ENCODE data around the gene NAV3. TPM values are rescaled to one million over a fixed set of nuclear protein-coding genes. Genes with fewer than 3 reads are reported as not detected.

The NAV3 gene
- total RNA-seq, 1 donor: 121 TPM

DNA sequence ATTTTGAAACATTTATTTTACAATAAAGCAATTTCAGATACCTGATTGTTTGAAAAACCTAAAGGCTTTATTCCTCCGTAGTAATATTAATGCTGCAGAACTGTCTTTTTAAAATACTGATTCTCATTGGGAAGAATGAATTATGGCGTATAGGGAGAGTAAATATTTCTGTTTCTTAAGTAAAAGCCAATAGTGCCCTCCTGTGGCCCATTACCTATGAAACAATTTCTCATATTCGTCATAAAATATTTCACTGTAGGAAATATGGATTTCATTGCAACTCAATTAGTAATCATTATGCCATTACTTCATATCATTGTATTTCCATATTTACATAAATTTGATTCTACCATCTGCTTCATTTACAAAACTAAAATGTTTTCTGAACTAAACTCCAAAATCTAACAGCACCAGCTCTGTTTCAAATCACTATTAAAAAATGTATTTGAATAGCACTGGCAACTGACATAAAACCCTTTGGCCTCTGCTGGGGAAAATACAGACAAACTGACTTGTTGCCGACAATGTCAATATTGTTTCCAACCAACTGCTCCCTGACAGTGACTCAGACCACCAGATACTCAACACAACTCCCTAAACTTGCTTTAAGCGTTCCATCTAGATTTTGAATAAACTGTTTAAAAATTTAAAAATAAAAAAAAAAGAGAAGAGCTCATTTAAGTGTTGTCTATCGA lies 290.3 kb downstream of the NAV3 start:
- no peak overlapping the region for H3K4me3 ChIP-seq (ENCODE audit: low read depth, low read length)
- TF ChIP-seq CTCF (IDR thresholded peaks at IDR 0.05; ENCODE audit: insufficient read depth, low read length): peak; percentile 46
- peak; percentile 82 for DNase-seq (ENCODE audit: low read depth)

- no peak for DNase-seq (ENCODE audit: low read depth)
- no peak overlapping the region for H3K4me3 ChIP-seq (ENCODE audit: low read depth, low read length)
- TF ChIP-seq CTCF (IDR thresholded peaks at IDR 0.05; ENCODE audit: insufficient read depth, low read length): no peak
These were observed 291.4 kb downstream of the NAV3 start for GRCh38 chr12:78121969-78122610.

GRCh38 chr12:78128211-78128610 lies 297.5 kb downstream of the NAV3 start:
- no peak overlapping the region for H3K4me3 ChIP-seq (ENCODE audit: low read depth, low read length)
- TF ChIP-seq CTCF (IDR thresholded peaks at IDR 0.05; ENCODE audit: insufficient read depth, low read length): no peak
- DNase-seq (ENCODE audit: low read depth): no peak

- TF ChIP-seq CTCF (IDR thresholded peaks at IDR 0.05; ENCODE audit: insufficient read depth, low read length): no peak
- no peak overlapping the region for H3K4me3 ChIP-seq (ENCODE audit: low read depth, low read length)
- DNase-seq (ENCODE audit: low read depth): no peak
These were observed 313.0 kb downstream of the NAV3 start for GRCh38 chr12:78143717-78144116.

DNA sequence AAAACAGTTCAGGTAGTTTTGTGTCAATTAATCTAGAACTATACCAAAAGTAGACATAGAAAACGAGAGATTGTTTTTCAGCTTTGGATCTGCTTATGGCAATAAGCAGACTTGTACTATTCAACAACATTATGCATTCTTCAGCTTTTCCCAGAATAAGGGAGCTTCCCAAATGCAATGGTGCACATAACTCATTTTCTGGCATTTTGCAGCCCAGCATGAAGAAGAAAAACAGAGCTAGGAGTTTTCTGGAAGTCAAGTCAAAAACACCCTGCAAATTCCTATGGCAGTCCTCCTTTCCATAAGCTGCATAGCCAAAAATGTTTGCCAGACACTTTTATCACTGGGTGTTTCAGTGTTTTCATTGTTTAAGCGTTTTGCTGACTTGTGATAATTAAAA lies 314.7 kb downstream of the NAV3 start:
- TF ChIP-seq CTCF (IDR thresholded peaks at IDR 0.05; ENCODE audit: insufficient read depth, low read length): no peak

GRCh38 chr12:78146365-78146772 lies 315.7 kb downstream of the NAV3 start:
- DNase-seq (ENCODE audit: low read depth): peak; percentile 72
- H3K4me3 ChIP-seq (ENCODE audit: low read depth, low read length): no peak overlapping the region
- peak; percentile 70 for TF ChIP-seq CTCF (IDR thresholded peaks at IDR 0.05; ENCODE audit: insufficient read depth, low read length)

More for the DNA sequence above, 314.7 kb downstream of the NAV3 start:
- H3K4me3 ChIP-seq (ENCODE audit: low read depth, low read length): no peak overlapping the region
- DNase-seq (ENCODE audit: low read depth): peak; percentile 30
